Heart right ventricle (tissue), 16 donors: Measurements from ENCODE around the gene CD163. TPM values are rescaled to one million over a fixed set of nuclear protein-coding genes. Genes with fewer than 3 reads are reported as not detected.

Experiments used
- ATAC-seq, 8 donors: fragments of 200-7000 bp; cut with Tn5 transposase; one replicate each; pipeline ENCODE4 v1.9.1; 2020; ENCODE audit warnings: mild to moderate bottlenecking in 8 of 8, moderate library complexity in 8 of 8, moderate number of reproducible peaks in 1 of 8
- DNase-seq, 2 donors: peaks; one replicate each; pipeline ENCODE4 v3.0.0-alpha.2; 2020
- H3K27ac ChIP-seq, 10 donors: fragments of 200-600 bp; sonication (generic) in 2 of 10; one replicate each; pipeline versions ENCODE4 v1.5.0 to v1.8.0; 2020 to 2022; ENCODE audit warnings: mild to moderate bottlenecking in 3 of 10
- H3K27me3 ChIP-seq, 7 donors: fragments of 200-600 bp; one replicate each; pipeline ENCODE4 v1.8.0; 2021 to 2022; ENCODE audit warnings: mild to moderate bottlenecking in 2 of 7
- H3K36me3 ChIP-seq, 9 donors: fragments of 200-600 bp; sonication (generic) in 1 of 9; one replicate each; pipeline versions ENCODE4 v1.5.0 to v1.8.0; 2020 to 2022; ENCODE audit warnings: mild to moderate bottlenecking in 2 of 9
- H3K4me1 ChIP-seq, 9 donors: fragments of 200-600 bp; sonication (generic) in 1 of 9; one replicate each; pipeline versions ENCODE4 v1.5.0 to v1.8.0; 2020 to 2022; ENCODE audit warnings: mild to moderate bottlenecking in 4 of 9
- H3K4me3 ChIP-seq, 10 donors: fragments of 200-600 bp; sonication (generic) in 2 of 10; one replicate each; pipeline versions ENCODE4 v1.5.0 to v1.8.0; 2020 to 2022; ENCODE audit warnings: mild to moderate bottlenecking in 7 of 10, moderate library complexity in 2 of 10
- H3K9me3 ChIP-seq, 11 donors: fragments of 200-600 bp in 10 of 11; sonication (generic) in 2 of 11; one replicate each; pipeline versions ENCODE4 v1.5.0 to v1.8.0; 2013 to 2022; ENCODE audit warnings: mild to moderate bottlenecking in 2 of 11, control low read depth in 1 of 11, moderate library complexity in 1 of 11
- CTCF ChIP-seq, 9 donors: fragments of 200-600 bp; sonication (generic) in 2 of 9; IDR thresholded peaks; one replicate each; pipeline versions ENCODE4 v1.5.0 to v1.8.0; 2021 to 2022; ENCODE audit warnings: antibody characterized with exemption in 9 of 9, mild to moderate bottlenecking in 5 of 9, moderate library complexity in 1 of 9
- WGBS, 2 donors: extraction: QIAGEN DNeasy Blood & Tissue Kit; methylation state at CpG; one replicate each; pipeline ENCODE4 v1.1.7; 2013; ENCODE audit warnings: inconsistent platforms in 1 of 2; 5-methylcytosine and 5-hydroxymethylcytosine counted together
- intact Hi-C, 10 donors: fragments of 100-400 bp; cut with DNase I; formaldehyde crosslinking; loops; one replicate each; pipeline versions ENCODE4 v1.11.1 to v1.14.2; 2022
- polyA plus RNA-seq, 2 donors: library from polyadenylated mRNA; stranded (reverse); fragments of 200-250 nt; gene quantifications; one replicate each; pipeline ENCODE4 v1.2.3, GENCODE V29; 2013
- total RNA-seq, 10 donors: library from RNA; stranded (reverse); fragmentation: NEBNext Ultra II Directional in 3 of 10; extraction: Animal tissue kit (Norgen Biotek cat#: 25700) in 3 of 10; gene quantifications; one replicate each; pipeline versions ENCODE4 v1.2.1 to v1.2.4, GENCODE V29; 2021 to 2023
- donor health status: Arrhythmogenic right ventricular cardiomyopathy.
- donor health status: ischemic (EF 13 %, LVEDD 7.1; RV severe dilation, severe dysfunction).
- donor health status: healthy with polysubstance abuse.
- donor health status: DM: no; HTN: yes; CAD: no.
- donor health status: DM: no; HTN: no; CAD: no.
- donor health status: ischemic (EF 25% LVEDD 6.9; RV normal size, moderate dysfunction).
- donor health status: ischemic (EF 25% LVEDD 5.7; RV mildly dilated, moderate dysfunction).
- donor health status: healthy.
- donor health status: DM: yes; HTN: yes; CAD: no.
- donor health status: Ischemic cardiomyopathy.
- donor health status: ischemic (EF 35%, LVEDD 5.7; RV mildly dilated, moderate dysfunction).
- donor health status: nonischemic (EF 11% LVEDD 7.7; RV severe dilation, severe dysfunction).
- donor health status: DM: yes; HTN: yes; CAD: no.
- donor health status: PGD.
- donor health status: ischemic (EF 29% LVEDD 5.4; RV normal size, mild dysfunction).
- donor health status: nonischemic (EF 23%, LVEDD 6.1; RV moderate dilation, normal function).

The CD163 gene
- total and polyA plus RNA-seq, 12 donors = 4.5 to 184 (median 26.0) TPM

GRCh38 chr12:7495136-7495535 lies 8.4 kb downstream of the CD163 start:
- ATAC-seq = no peak
- Histone ChIP-seq H3K4me3 (peak overlapping the region in 1 of 10 donors; percentile 30), H3K9me3 (peaks cover 0 to 3% (median 0%) of the 10 kb centered on the region in 11 donors), H3K36me3 (peaks cover 0 to 49% (median 0%) of the 10 kb centered on the region in 9 donors), H3K4me1 (no peaks in the 10 kb centered on the region), H3K27ac (peak overlapping the region in 1 of 10 donors; percentile 17), H3K27me3 (no peaks in the 10 kb centered on the region)
- TF ChIP-seq CTCF (IDR thresholded peaks at IDR 0.05) = no peak
- 85 to 88% methylated on average over 3 of the region's 3 CpGs for WGBS, 2 donors
- no peak for DNase-seq
- intact Hi-C loops = no loop called here

- WGBS, 2 donors = 82 to 85% methylated on average over 3 of the region's 3 CpGs
- H3K36me3 ChIP-seq = peaks cover 0 to 61% (median 0%) of the 10 kb centered on the region in 9 donors
- H3K4me3 ChIP-seq = peak overlapping the region in 1 of 10 donors; percentile 30
- H3K27me3 ChIP-seq = no peaks in the 10 kb centered on the region
- peaks cover 0 to 3% (median 0%) of the 10 kb centered on the region in 11 donors for H3K9me3 ChIP-seq
- no peak for TF ChIP-seq CTCF (IDR thresholded peaks at IDR 0.05)
- peak overlapping the region in 1 of 10 donors; percentile 54 for H3K27ac ChIP-seq
- peaks cover 0 to 10% (median 0%) of the 10 kb centered on the region in 9 donors for H3K4me1 ChIP-seq
- ATAC-seq (no peak), DNase-seq (no peak)
- intact Hi-C loops = no loop called here
Measured at GRCh38 chr12:7493006-7493405, 10.6 kb downstream of the CD163 start.

GRCh38 chr12:7486512-7486911 lies 17.1 kb downstream of the CD163 start:
- Histone ChIP-seq H3K36me3 (peaks cover 0 to 81% (median 0%) of the 10 kb centered on the region in 9 donors), H3K9me3 (no peaks in the 10 kb centered on the region), H3K27me3 (no peaks in the 10 kb centered on the region), H3K4me1 (peaks cover 0 to 10% (median 0%) of the 10 kb centered on the region in 9 donors), H3K4me3 (no peak overlapping the region), H3K27ac (no peak overlapping the region)
- no peak for ATAC-seq
- no peak for DNase-seq
- WGBS, 2 donors = 80 to 87% methylated on average over 6 of the region's 6 CpGs
- TF ChIP-seq CTCF (IDR thresholded peaks at IDR 0.05) = no peak
- intact Hi-C loops = no loop called here

- ATAC-seq = no peak
Measured at GRCh38 chr12:7485095-7485494, 18.5 kb downstream of the CD163 start.

More at GRCh38 chr12:7485095-7485494, 18.5 kb downstream of the CD163 start:
- no peak for TF ChIP-seq CTCF (IDR thresholded peaks at IDR 0.05)
- peaks cover 0 to 89% (median 0%) of the 10 kb centered on the region in 9 donors for H3K36me3 ChIP-seq
- H3K4me3 ChIP-seq = no peak overlapping the region
- WGBS, 2 donors = 48 to 52% methylated on average over 4 of the region's 4 CpGs
- H3K27ac ChIP-seq = no peak overlapping the region
- intact Hi-C loops = no loop called here
- H3K4me1 ChIP-seq = peaks cover 0 to 10% (median 0%) of the 10 kb centered on the region in 9 donors
- no peak for DNase-seq
- H3K9me3 ChIP-seq = no peaks in the 10 kb centered on the region
- H3K27me3 ChIP-seq = no peaks in the 10 kb centered on the region
